Measurements from ENCODE around the gene AKAP8L.
A peak's percentile ranks its signal among the peaks of the same experiment; 100 is the strongest.

The AKAP8L gene

GRCh38 chr19:15461694-15462093, 42.9 kb upstream of the AKAP8L start:
- Histone ChIP-seq H3K79me2 (ENCODE audit: insufficient read depth, low read length) (peaks cover 26% of the 10 kb centered on the region), H3K9me2 (replicated peaks; ENCODE audit: low read depth, low read length) (no peaks in the 10 kb centered on the region), H3F3A (ENCODE audit: low read depth) (peaks cover 9% of the 10 kb centered on the region; the same call in 1 of the 2 replicates), H3K27me3 (ENCODE audit: insufficient read depth, low read length, poor library complexity, severe bottlenecking) (no peaks in the 10 kb centered on the region), H3K4me2 (ENCODE audit: low read depth, low read length, poor library complexity, severe bottlenecking) (peak overlapping the region; percentile 88), H3K4me1 (ENCODE audit: insufficient read depth, low read length, poor library complexity, severe bottlenecking) (peaks cover 41% of the 10 kb centered on the region), H3K9ac (ENCODE audit: low read depth, low read length, poor library complexity, severe bottlenecking) (peak overlapping the region; percentile 93), H3K36me3 (ENCODE audit: insufficient read depth, low read length) (peaks cover 9% of the 10 kb centered on the region; the same call in 1 of the 2 replicates), H3K4me3 (ENCODE audit: low read length, poor library complexity, severe bottlenecking) (peak overlapping the region; percentile 95), H3K9me3 (ENCODE audit: insufficient read depth, low read depth, low read length) (no peaks in the 10 kb centered on the region), H4K20me1 (ENCODE audit: insufficient read depth, low read length, poor library complexity, severe bottlenecking) (no peaks in the 10 kb centered on the region), H2AFZ (ENCODE audit: low read length) (no peak overlapping the region)
- TF ChIP-seq CTCF (conservative IDR thresholded peaks at IDR 0.05; ENCODE audit: low read length), result no peak
- no peak for TF ChIP-seq EZH2phosphoT487 (IDR thresholded peaks at IDR 0.05; ENCODE audit: borderline replicate concordance)

- H4K20me1 ChIP-seq (ENCODE audit: insufficient read depth, low read length, poor library complexity, severe bottlenecking), result no peaks in the 10 kb centered on the region
- H3K4me2 ChIP-seq (ENCODE audit: low read depth, low read length, poor library complexity, severe bottlenecking), result no peak overlapping the region
- H3K4me3 ChIP-seq (ENCODE audit: low read length, poor library complexity, severe bottlenecking), result no peak overlapping the region
- H3K9me2 ChIP-seq (replicated peaks; ENCODE audit: low read depth, low read length), result no peaks in the 10 kb centered on the region
- H2AFZ ChIP-seq (ENCODE audit: low read length), result no peak overlapping the region
- no peaks in the 10 kb centered on the region for H3F3A ChIP-seq (ENCODE audit: low read depth)
- no peaks in the 10 kb centered on the region for H3K9me3 ChIP-seq (ENCODE audit: insufficient read depth, low read depth, low read length)
- peaks cover 19% of the 10 kb centered on the region for H3K79me2 ChIP-seq (ENCODE audit: insufficient read depth, low read length)
- no peaks in the 10 kb centered on the region for H3K27me3 ChIP-seq (ENCODE audit: insufficient read depth, low read length, poor library complexity, severe bottlenecking)
- no peak overlapping the region for H3K9ac ChIP-seq (ENCODE audit: low read depth, low read length, poor library complexity, severe bottlenecking)
- TF ChIP-seq EZH2phosphoT487 (IDR thresholded peaks at IDR 0.05; ENCODE audit: borderline replicate concordance) (no peak), CTCF (conservative IDR thresholded peaks at IDR 0.05; ENCODE audit: low read length) (no peak)
- peaks cover 17% of the 10 kb centered on the region for H3K4me1 ChIP-seq (ENCODE audit: insufficient read depth, low read length, poor library complexity, severe bottlenecking)
- H3K36me3 ChIP-seq (ENCODE audit: insufficient read depth, low read length), result peaks cover 19% of the 10 kb centered on the region; the same call in 1 of the 2 replicates
Measured at GRCh38 chr19:15457701-15458484, 39.1 kb upstream of the AKAP8L start.

GRCh38 chr19:15456871-15457700, 38.3 kb upstream of the AKAP8L start:
- H3F3A ChIP-seq (ENCODE audit: low read depth), result 0 out of 2 replicates have a peak, but pooled peaks cover under 1% of the 10 kb centered on the region
- H3K36me3 ChIP-seq (ENCODE audit: insufficient read depth, low read length), result peaks cover 19% of the 10 kb centered on the region; the same call in 1 of the 2 replicates
- no peaks in the 10 kb centered on the region for H4K20me1 ChIP-seq (ENCODE audit: insufficient read depth, low read length, poor library complexity, severe bottlenecking)
- no peak overlapping the region for H2AFZ ChIP-seq (ENCODE audit: low read length)
- H3K9me2 ChIP-seq (replicated peaks; ENCODE audit: low read depth, low read length), result no peaks in the 10 kb centered on the region
- H3K27me3 ChIP-seq (ENCODE audit: insufficient read depth, low read length, poor library complexity, severe bottlenecking), result no peaks in the 10 kb centered on the region
- H3K4me2 ChIP-seq (ENCODE audit: low read depth, low read length, poor library complexity, severe bottlenecking), result no peak overlapping the region
- no peaks in the 10 kb centered on the region for H3K9me3 ChIP-seq (ENCODE audit: insufficient read depth, low read depth, low read length)
- H3K79me2 ChIP-seq (ENCODE audit: insufficient read depth, low read length), result peaks cover 11% of the 10 kb centered on the region
- H3K4me3 ChIP-seq (ENCODE audit: low read length, poor library complexity, severe bottlenecking), result no peak overlapping the region
- H3K4me1 ChIP-seq (ENCODE audit: insufficient read depth, low read length, poor library complexity, severe bottlenecking), result peaks cover 10% of the 10 kb centered on the region
- TF ChIP-seq CTCF (conservative IDR thresholded peaks at IDR 0.05; ENCODE audit: low read length) (no peak), EZH2phosphoT487 (IDR thresholded peaks at IDR 0.05; ENCODE audit: borderline replicate concordance) (no peak)
- no peak overlapping the region for H3K9ac ChIP-seq (ENCODE audit: low read depth, low read length, poor library complexity, severe bottlenecking)

Data from Loucy (cell line).